Stimulated activated naive CD8-positive, alpha-beta T cell treated with anti-CD3 and anti-CD28 coated beads, Interleukin-15, Interleukin-2, amounts not matched to agents 100 ng/mL and 50 ng/mL, for 24 hours (primary cell): ENCODE data around the gene HS3ST3B1.
A peak's percentile ranks its signal among the peaks of the same experiment; 100 is the strongest.

Source experiments
- H3K27ac Mint-ChIP-seq: one replicate; pipeline ENCODE4 v1.8.0; 2021; ENCODE audit warnings: mild to moderate bottlenecking, mixed read lengths
- H3K27me3 Mint-ChIP-seq: one replicate; pipeline ENCODE4 v1.8.0; 2021; ENCODE audit warnings: mixed read lengths
- H3K36me3 Mint-ChIP-seq: one replicate; pipeline ENCODE4 v1.8.0; 2021; ENCODE audit warnings: low read depth, mixed read lengths
- H3K4me1 Mint-ChIP-seq: one replicate; pipeline ENCODE4 v1.8.0; 2021; ENCODE audit warnings: low read depth, mixed read lengths
- H3K4me3 Mint-ChIP-seq: one replicate; pipeline ENCODE4 v1.8.0; 2021; ENCODE audit warnings: mild to moderate bottlenecking, mixed read lengths
- H3K9me3 Mint-ChIP-seq: one replicate; pipeline ENCODE4 v1.8.0; 2021; ENCODE audit warnings: mixed read lengths

The HS3ST3B1 gene

DNA sequence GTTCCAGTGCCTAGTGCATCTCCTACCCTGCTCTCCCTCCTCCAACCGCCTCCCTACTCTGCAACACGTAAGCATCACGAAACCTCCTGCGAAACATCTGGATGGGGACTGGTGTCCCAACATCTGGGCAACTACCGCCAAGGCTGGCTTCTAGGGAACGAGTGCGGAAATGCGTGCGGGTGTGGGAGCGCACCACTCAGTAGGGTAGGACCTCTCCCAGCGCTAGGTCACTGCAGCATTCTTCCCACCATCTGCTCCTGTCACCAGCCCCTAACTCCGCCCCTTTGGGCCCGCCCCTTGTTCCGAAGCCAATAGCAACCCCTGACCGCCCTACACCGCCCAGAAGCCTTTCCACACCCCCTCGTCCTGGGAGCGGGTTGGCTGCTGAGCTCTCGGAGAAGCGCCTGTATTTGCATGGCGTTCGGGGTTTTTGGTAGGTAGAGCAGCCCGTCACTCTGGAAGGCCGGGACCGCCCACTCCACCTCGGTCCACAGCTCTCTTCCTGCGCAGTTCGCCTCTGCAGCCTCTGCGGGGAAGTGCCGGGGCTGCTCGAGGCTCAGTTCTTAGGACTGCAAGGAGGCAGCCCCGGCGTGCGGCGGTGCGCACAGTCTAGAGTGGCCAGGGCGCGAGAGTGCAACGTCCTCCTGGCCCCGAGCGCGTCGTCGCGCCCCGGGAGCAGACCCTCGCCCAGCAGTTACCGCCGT is at the start of gene HS3ST3B1:
Gene HS3ST3B1 (plus strand): TSS at position 507 of the 704 bp plus-strand sequence. CDS start 438 bp downstream, outside the sequence.
- Mint-ChIP-seq H3K27me3 (peaks cover 30% of the 10 kb centered on the region), H3K4me1 (peaks cover 74% of the 10 kb centered on the region), H3K4me3 (peak within 1 kb of the TSS; percentile 95)

DNA sequence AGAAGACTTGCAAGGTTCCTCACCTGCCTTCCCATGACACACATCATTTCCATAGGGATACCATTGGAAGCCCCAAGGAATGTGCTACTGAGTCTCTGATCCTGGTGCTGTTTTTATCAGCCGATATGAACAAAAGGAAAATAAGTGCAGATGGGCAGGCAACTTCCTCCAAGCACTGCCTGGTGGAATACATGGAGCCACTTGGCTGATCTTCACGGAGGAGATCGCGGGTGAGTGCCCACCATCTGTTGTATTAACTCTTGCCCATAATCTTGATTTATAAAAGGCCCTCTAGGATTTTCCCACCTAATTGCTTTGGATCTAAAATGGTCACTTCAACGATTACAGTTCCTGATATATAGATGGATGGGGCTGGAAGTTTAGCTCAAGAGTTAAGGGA is 39.5 kb upstream of the HS3ST3B1 start:
- Mint-ChIP-seq H3K27ac (no peak overlapping the region), H3K27me3 (no peaks in the 10 kb centered on the region), H3K4me3 (no peak overlapping the region), H3K9me3 (no peaks in the 10 kb centered on the region), H3K4me1 (no peaks in the 10 kb centered on the region), H3K36me3 (no peaks in the 10 kb centered on the region)

More for the DNA sequence above, at the start of gene HS3ST3B1:
- Mint-ChIP-seq H3K9me3 (no peaks in the 10 kb centered on the region), H3K27ac (peak within 1 kb of the TSS; percentile 94), H3K36me3 (peaks cover 12% of the 10 kb centered on the region)

DNA sequence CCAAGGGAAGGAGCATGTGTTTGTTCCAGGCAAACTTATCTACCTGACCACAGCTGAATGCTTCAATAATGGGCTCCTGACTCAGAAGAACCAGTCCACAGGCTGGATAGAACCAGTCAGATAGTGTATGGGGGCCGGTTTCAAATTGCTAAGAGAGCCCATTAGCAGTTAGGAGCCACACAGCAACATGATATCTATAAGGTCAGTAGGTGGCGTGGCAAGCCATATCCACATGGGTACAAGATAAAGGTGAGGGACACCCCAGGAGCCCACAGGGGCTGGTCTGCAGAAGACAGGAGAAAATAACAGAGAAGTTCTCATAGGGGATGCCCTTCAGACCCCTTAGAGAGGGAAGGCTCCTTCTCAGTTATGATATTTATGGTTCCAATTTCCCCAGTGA is 32.6 kb upstream of the HS3ST3B1 start:
- Mint-ChIP-seq H3K36me3 (no peaks in the 10 kb centered on the region), H3K27ac (no peak overlapping the region), H3K27me3 (no peaks in the 10 kb centered on the region), H3K4me1 (no peaks in the 10 kb centered on the region), H3K4me3 (no peak overlapping the region), H3K9me3 (peaks cover 5% of the 10 kb centered on the region)

DNA sequence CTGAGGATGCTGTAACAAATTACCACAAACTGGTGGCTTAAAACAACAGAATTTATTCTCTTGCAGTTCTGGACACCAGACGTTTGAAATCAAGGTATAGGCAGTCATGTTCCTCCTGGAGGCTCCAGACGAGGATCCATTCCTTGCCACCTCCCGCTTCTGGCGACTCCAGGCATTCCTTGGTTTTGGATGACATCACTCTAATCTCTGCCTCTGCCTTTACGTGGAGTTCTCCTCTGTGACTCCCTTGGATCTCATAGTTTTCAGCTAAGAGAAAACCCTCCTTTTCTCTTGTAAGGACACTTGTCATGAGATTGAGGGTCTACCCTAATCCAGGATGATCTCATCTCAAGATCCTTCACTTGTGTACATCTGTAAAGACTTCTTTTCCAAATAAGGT is 31.4 kb upstream of the HS3ST3B1 start:
- Mint-ChIP-seq H3K9me3 (peaks cover 8% of the 10 kb centered on the region), H3K4me1 (no peaks in the 10 kb centered on the region), H3K27ac (no peak overlapping the region), H3K27me3 (no peaks in the 10 kb centered on the region), H3K36me3 (no peaks in the 10 kb centered on the region), H3K4me3 (no peak overlapping the region)

DNA sequence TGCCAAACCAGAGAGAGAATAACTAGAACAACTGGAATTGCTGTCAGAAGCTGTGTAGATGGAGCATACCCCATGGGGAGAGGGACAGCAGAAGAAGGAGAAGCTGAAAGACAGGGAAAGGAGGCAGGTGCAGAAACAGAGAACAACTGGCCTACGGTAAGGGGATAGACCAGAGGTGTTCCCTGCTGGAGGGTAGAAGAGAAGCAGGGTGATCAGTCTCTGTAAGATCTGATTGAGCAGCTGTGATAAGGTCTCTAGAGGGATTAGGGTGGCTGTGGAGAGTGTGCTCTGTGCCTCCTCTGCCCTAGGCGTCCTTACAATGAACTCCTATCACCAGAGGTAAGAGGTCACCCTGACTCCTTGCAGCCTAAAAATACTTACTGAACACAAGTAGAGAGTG is 30.4 kb upstream of the HS3ST3B1 start:
- Mint-ChIP-seq H3K36me3 (no peaks in the 10 kb centered on the region), H3K9me3 (peaks cover 10% of the 10 kb centered on the region), H3K27me3 (no peaks in the 10 kb centered on the region), H3K27ac (no peak overlapping the region), H3K4me3 (no peak overlapping the region), H3K4me1 (no peaks in the 10 kb centered on the region)

DNA sequence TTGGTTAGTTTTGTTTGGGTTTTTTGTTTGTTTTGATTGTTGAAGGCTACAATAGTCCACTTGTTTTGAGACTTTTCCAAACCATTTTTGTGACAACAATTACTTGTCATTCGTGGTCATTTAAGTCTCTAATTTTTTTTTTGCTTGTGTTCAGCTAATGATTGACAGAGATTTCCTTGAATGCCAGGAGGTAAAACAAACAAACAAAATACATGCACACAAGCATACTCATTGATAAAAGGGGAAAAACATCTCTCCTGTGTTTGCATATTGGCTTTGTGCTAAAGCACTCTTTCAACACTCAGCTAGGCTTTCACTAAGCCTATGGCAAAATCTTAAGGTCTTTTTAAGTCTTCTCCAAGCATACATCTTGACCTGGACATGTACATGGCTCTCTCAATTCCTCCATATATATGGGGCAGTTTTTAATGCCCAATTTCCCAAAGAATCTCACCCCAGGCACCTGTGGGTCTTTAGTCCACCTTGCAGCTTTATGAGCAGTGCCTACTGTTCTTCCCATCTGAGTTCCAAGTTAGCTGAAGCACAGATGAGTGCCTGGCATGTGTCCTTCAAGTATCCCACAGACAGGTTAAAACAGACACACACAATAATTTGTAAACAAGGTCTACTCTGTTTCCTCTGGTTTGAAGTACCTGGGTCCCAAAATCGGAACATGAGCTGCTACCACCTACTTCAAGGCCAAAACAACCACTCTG is 24.2 kb upstream of the HS3ST3B1 start:
- peaks cover 12% of the 10 kb centered on the region for H3K9me3 Mint-ChIP-seq
- H3K27me3 Mint-ChIP-seq, result peaks cover 10% of the 10 kb centered on the region
- no peak overlapping the region for H3K27ac Mint-ChIP-seq
- H3K4me3 Mint-ChIP-seq, result no peak overlapping the region
- no peaks in the 10 kb centered on the region for H3K4me1 Mint-ChIP-seq
- H3K36me3 Mint-ChIP-seq, result no peaks in the 10 kb centered on the region

DNA sequence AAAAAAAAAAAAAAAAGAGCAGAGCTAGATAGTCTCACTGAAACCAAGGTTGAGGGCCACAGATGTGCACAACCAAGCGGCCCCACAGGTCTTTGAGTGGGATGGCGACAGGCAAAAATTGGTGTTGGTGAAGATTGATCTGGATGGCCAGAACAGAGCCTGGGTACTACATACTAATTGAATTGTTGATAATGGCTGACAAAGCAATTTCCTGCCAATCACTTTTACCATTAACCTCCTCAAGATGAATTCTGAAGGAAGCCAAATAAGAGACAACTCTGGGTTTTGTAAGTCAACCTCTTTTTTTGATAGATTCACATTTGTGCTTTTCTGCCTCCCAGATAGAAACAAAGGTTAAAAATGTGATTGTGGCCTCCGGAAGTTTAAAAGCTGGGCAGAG is 19.4 kb upstream of the HS3ST3B1 start:
- no peaks in the 10 kb centered on the region for H3K9me3 Mint-ChIP-seq
- peaks cover 14% of the 10 kb centered on the region for H3K27me3 Mint-ChIP-seq
- H3K36me3 Mint-ChIP-seq, result no peaks in the 10 kb centered on the region
- H3K4me3 Mint-ChIP-seq, result no peak overlapping the region
- H3K27ac Mint-ChIP-seq, result no peak overlapping the region
- H3K4me1 Mint-ChIP-seq, result no peaks in the 10 kb centered on the region

DNA sequence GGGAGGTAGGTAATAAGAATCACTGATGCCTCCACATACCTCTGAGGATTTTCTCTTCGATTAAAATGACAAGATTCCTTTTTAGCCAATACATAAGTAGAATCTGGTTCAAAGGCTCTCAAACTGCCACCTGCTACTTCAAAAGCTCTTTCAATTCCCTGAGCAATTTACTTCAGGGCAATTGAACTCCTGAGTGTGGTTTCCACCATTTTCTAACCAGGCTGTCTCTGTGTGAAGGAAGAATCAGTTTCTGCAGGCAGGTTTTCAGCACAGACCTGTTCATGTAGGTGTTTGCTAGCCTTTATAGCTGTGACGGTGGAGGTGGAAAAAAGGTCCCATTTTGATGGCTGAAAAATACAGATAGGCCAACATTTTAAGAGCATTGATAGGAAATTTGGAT is 18.2 kb upstream of the HS3ST3B1 start:
- Mint-ChIP-seq H3K27me3 (peaks cover 10% of the 10 kb centered on the region), H3K27ac (no peak overlapping the region), H3K4me3 (no peak overlapping the region), H3K9me3 (no peaks in the 10 kb centered on the region), H3K4me1 (no peaks in the 10 kb centered on the region), H3K36me3 (no peaks in the 10 kb centered on the region)

DNA sequence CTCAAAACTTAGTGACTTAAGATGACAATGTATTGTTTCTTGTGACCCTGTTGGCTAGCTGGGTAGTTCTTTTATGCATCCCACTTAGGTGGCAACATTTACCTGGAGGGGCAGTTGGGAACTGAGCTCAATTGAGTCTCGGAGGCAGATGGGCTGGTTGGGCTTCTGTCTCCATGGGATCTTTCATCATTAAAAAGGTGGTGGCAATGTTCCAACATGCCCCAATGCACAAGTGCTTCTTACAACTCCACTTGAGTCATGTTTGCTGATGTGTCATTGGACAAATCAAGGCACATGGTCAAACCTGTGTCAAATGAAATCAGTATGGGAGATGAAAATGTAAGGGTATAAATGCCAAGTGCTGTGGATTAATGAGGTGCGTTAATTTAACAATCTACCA is 11.7 kb upstream of the HS3ST3B1 start:
- peaks cover 30% of the 10 kb centered on the region for H3K27me3 Mint-ChIP-seq
- H3K4me3 Mint-ChIP-seq, result no peak overlapping the region
- no peaks in the 10 kb centered on the region for H3K9me3 Mint-ChIP-seq
- no peaks in the 10 kb centered on the region for H3K36me3 Mint-ChIP-seq
- no peak overlapping the region for H3K27ac Mint-ChIP-seq
- no peaks in the 10 kb centered on the region for H3K4me1 Mint-ChIP-seq

DNA sequence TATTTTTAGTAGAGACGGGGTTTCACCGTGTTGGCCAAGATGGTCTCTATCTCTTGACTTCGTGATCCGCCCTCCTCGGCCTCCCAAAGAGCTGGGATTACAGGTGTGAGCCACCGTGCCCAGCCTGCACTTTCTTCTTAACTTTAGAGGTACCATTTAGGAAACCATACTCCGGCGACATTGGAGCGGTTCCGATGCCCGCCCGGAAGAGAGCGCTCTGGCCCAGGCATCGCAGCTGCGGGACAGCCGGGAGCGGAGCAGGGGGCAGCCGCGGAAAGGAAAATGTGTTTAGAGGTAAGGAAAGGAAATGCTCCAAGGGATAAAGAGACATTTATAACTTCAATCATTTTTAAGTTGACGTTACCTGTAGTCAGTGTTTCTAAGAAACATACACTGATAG is 6.0 kb upstream of the HS3ST3B1 start:
- peaks cover 44% of the 10 kb centered on the region for H3K4me1 Mint-ChIP-seq
- H3K36me3 Mint-ChIP-seq, result no peaks in the 10 kb centered on the region
- H3K9me3 Mint-ChIP-seq, result no peaks in the 10 kb centered on the region
- peaks cover 61% of the 10 kb centered on the region for H3K27me3 Mint-ChIP-seq
- no peak overlapping the region for H3K27ac Mint-ChIP-seq
- H3K4me3 Mint-ChIP-seq, result no peak overlapping the region

DNA sequence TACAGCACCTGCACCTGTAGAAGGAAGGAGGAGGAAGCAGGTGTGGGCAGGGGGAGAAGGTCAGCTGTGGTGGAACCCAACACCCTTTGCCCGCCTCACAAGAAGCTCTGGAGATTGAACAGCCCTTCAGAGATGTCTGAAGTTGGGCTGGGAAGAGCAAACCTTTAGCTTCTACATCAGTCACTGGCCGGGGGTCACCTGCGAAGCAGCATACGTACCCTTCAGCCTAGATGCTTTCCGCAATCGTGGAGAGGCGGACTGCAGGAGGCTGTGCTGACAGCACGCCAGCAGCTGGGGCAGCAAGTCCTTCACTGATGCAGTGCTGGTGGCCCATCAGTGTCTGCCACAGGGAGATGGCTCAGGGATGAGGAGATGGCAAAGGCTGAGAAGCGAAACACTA is 5.2 kb upstream of the HS3ST3B1 start:
- Mint-ChIP-seq H3K4me3 (no peak overlapping the region), H3K36me3 (no peaks in the 10 kb centered on the region), H3K9me3 (no peaks in the 10 kb centered on the region), H3K27me3 (peaks cover 61% of the 10 kb centered on the region), H3K4me1 (peaks cover 52% of the 10 kb centered on the region), H3K27ac (no peak overlapping the region)

DNA sequence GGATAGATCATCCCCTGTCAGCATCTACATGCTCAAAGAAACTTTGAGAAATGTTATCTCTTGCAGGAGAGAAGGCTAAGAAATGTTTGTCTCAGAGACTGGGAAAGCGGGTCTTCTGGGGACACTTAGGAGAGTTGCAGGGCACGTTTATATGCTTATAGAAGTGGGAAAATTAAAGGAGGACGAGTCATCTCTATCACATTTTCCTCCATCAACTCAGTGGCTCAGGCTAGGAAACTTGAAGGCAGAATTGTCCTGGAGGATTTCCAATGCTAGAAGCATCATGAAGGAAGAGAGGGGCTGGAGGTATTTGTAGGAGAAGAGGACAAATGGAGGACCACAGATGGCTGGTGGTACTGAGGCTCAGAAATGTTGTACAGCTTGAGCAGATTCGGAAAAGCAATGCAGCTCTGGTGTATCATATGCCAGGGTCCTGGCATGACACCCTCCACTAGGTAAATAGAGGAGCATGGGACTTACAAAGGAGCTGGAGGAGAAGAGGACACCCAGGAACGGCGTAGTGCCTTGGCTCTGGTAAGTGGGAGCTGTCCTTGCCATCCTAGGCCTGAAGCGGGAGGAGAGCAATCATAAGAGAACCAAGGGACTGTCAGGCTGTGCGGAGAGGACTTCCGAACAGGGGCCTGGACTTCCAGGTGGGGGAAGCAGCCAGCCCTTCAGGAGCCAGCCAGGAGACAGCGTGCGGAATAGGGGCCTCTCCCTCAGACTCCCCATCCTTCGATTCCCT is 4.5 kb upstream of the HS3ST3B1 start:
- Mint-ChIP-seq H3K4me1 (peaks cover 54% of the 10 kb centered on the region), H3K27me3 (peaks cover 58% of the 10 kb centered on the region), H3K4me3 (peak overlapping the region; percentile 74), H3K9me3 (no peaks in the 10 kb centered on the region), H3K27ac (no peak overlapping the region), H3K36me3 (no peaks in the 10 kb centered on the region)

DNA sequence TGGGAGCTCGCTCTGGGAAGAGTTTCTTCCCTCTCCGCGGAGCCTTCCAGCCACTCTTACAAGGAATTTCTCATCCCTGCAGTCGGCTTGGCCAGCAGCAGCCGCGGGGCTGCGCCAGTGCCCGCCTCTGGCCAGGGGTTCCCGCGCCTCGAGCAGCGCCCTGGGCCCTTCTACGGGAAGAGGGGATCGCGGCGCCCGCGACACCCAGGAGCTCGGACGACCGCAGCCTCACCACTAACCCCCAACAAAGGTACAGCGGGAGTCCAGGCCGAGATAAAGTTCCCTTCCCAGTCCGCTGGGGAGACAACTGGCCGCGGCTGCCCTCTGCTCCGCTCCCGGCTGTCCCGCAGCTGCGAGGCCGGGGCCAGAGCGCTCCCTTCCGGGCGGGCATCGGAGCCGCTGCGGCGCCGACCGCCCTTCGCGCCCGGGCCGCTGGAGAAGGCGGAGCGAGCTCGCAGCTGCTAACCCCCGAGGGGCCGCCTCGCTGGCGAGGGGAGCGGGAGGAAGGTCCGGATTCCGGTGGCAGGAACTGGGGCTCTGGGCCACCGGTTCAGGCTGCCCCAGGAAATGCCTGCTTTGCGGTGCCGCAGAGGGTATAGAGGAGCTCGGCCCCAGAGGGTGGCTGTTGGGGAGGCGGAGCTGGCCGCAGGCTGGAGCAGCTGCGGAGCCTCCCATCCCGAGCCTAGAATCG is 3.6 kb upstream of the HS3ST3B1 start:
- no peaks in the 10 kb centered on the region for H3K36me3 Mint-ChIP-seq
- H3K27me3 Mint-ChIP-seq, result peaks cover 54% of the 10 kb centered on the region
- no peak overlapping the region for H3K27ac Mint-ChIP-seq
- peak overlapping the region; percentile 74 for H3K4me3 Mint-ChIP-seq
- peaks cover 54% of the 10 kb centered on the region for H3K4me1 Mint-ChIP-seq
- H3K9me3 Mint-ChIP-seq, result no peaks in the 10 kb centered on the region

DNA sequence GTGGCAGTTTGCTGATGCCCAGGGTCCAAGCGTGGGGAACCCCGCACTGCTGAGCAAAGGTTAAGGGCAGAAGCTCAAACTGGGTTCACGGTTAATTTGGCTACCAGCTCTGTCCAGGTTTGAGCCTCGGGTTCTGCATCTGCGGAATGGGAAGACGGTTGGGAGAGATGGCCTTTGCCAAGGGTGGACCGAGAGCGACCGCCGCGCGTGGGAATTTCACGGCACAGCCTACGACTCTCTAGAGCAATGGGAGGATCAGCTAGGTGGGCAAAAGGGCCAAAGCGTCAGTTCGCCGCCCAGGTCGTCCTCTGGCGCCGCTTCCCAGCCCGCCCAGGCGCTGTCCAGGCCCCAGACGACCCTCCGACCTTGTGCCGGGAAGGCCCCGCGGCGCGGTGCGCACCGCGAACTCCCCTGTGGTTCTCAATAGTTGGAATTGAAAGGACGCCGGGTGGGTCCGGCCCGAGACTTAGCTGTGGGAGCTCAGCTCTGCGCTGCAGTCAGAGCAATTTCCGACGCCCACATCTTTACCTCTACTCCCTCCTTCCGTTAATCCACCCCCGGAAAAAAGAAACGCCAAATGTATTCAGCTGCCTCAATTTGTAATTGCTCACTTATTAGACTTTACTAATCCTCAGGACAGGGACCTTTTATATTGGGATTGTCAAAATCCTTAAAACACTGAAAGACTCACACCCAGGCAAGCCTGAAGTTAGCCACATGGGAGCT is 2.5 kb upstream of the HS3ST3B1 start:
- Mint-ChIP-seq H3K27ac (no peak overlapping the region), H3K4me3 (peak overlapping the region; percentile 95), H3K9me3 (no peaks in the 10 kb centered on the region), H3K36me3 (peaks cover 2% of the 10 kb centered on the region), H3K4me1 (peaks cover 63% of the 10 kb centered on the region), H3K27me3 (peaks cover 46% of the 10 kb centered on the region)
